Measurements from ENCODE around the gene RNASE9.
"Not testable (repeated sequence)": the region's sequence is repeated elsewhere in the genome, so short reads cannot be mapped to it uniquely, and the experiment has no call there.

RNASE9 gene

DNA sequence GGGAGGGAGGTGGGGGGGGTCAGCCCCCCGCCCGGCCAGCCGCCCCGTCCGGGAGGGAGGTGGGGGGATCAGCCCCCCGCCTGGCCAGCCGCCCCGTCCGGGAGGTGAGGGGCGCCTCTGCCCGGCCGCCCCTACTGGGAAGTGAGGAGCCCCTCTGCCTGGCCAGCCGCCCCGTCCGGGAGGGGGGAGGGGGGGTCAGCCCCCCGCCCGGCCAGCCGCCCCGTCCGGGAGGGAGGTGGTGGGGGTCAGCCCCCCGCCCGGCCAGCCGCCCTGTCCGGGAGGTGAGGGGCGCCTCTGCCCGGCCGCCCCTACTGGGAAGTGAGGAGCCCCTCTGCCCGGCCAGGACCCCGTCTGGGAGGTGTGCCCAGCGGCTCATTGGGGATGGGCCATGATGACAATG is 54.1 kb downstream of the RNASE9 start:
- H3K4ac ChIP-seq (ENCODE audit: low read length); H2BK15ac ChIP-seq (ENCODE audit: low read length); H3K23ac ChIP-seq (ENCODE audit: low read depth, low read length, poor library complexity); H3K27ac ChIP-seq (replicated peaks; ENCODE audit: low read length); H2AFZ ChIP-seq (ENCODE audit: low read length); H2BK5ac ChIP-seq (ENCODE audit: low read length); H3K14ac ChIP-seq (ENCODE audit: low read length); DNase-seq (ENCODE audit: low spot score); H4K91ac ChIP-seq (ENCODE audit: low read depth, low read length, poor library complexity); H3K4me1 ChIP-seq (ENCODE audit: control insufficient read depth in 2 of 2, insufficient read depth in 1 of 2, low read depth in 1 of 2, low read length in 2 of 2); H2BK120ac ChIP-seq (ENCODE audit: low read depth, low read length); H3K18ac ChIP-seq (ENCODE audit: low read length); H3K9me3 ChIP-seq (replicated peaks in 1 of 2; ENCODE audit: control insufficient read depth in 2 of 2, insufficient read depth in 1 of 2, low read depth in 1 of 2, low read length in 2 of 2); H3K9ac ChIP-seq (ENCODE audit: low read depth, low read length, poor library complexity); H3K79me1 ChIP-seq (ENCODE audit: low read depth, low read length); H4K8ac ChIP-seq (ENCODE audit: low read depth, low read length); H3K36me3 ChIP-seq (replicated peaks in 1 of 2; ENCODE audit: control insufficient read depth in 2 of 2, insufficient read depth in 2 of 2, low read length in 2 of 2); H3K4me2 ChIP-seq (ENCODE audit: insufficient read depth, low read length, poor library complexity, severe bottlenecking); H2AK5ac ChIP-seq (ENCODE audit: low read depth, low read length); H3K27me3 ChIP-seq (ENCODE audit: control insufficient read depth in 3 of 3, insufficient read depth in 3 of 3, low read depth in 1 of 3, low read length in 3 of 3); H3K4me3 ChIP-seq (ENCODE audit: low read length in 2 of 2); H2BK12ac ChIP-seq (ENCODE audit: low read length): not testable (repeated sequence)
- WGBS, 2 donors (ENCODE audit: extremely low coverage in 2 of 2, insufficient read length in 2 of 2, insufficient replicate concordance in 1 of 2) = no CpG with 5 or more reads among the region's 30 CpGs

DNA sequence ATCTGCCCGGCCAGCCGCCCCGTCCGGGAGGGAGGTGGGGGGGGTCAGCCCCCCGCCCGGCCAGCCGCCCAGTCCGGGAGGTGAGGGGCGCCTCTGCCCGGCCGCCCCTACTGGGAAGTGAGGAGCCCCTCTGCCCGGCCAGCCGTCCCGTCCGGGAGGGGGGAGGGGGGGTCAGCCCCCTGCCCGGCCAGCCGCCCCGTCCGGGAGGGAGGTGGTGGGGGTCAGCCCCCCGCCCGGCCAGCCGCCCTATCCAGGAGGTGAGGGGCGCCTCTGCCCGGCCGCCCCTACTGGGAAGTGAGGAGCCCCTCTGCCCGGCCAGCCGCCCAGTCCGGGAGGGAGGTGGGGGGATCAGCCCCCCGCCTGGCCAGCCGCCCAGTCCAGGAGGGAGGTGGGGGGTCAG is 54.6 kb downstream of the RNASE9 start:
- not testable (repeated sequence) for H2BK15ac ChIP-seq (ENCODE audit: low read length); H3K9me3 ChIP-seq (replicated peaks in 1 of 2; ENCODE audit: control insufficient read depth in 2 of 2, insufficient read depth in 1 of 2, low read depth in 1 of 2, low read length in 2 of 2); H3K4ac ChIP-seq (ENCODE audit: low read length)

More for the DNA sequence above, 54.6 kb downstream of the RNASE9 start:
- not testable (repeated sequence) for DNase-seq (ENCODE audit: low spot score); H3K4me2 ChIP-seq (ENCODE audit: insufficient read depth, low read length, poor library complexity, severe bottlenecking); H3K36me3 ChIP-seq (replicated peaks in 1 of 2; ENCODE audit: control insufficient read depth in 2 of 2, insufficient read depth in 2 of 2, low read length in 2 of 2); H3K4me1 ChIP-seq (ENCODE audit: control insufficient read depth in 2 of 2, insufficient read depth in 1 of 2, low read depth in 1 of 2, low read length in 2 of 2); H2BK5ac ChIP-seq (ENCODE audit: low read length); H2AFZ ChIP-seq (ENCODE audit: low read length); H3K14ac ChIP-seq (ENCODE audit: low read length); H3K27ac ChIP-seq (replicated peaks; ENCODE audit: low read length); H3K9ac ChIP-seq (ENCODE audit: low read depth, low read length, poor library complexity); H2BK120ac ChIP-seq (ENCODE audit: low read depth, low read length); H3K79me1 ChIP-seq (ENCODE audit: low read depth, low read length); H4K91ac ChIP-seq (ENCODE audit: low read depth, low read length, poor library complexity); H2AK5ac ChIP-seq (ENCODE audit: low read depth, low read length); H3K18ac ChIP-seq (ENCODE audit: low read length); H3K27me3 ChIP-seq (ENCODE audit: control insufficient read depth in 3 of 3, insufficient read depth in 3 of 3, low read depth in 1 of 3, low read length in 3 of 3); H3K4me3 ChIP-seq (ENCODE audit: low read length in 2 of 2); H2BK12ac ChIP-seq (ENCODE audit: low read length); H3K23ac ChIP-seq (ENCODE audit: low read depth, low read length, poor library complexity); H4K8ac ChIP-seq (ENCODE audit: low read depth, low read length)
- WGBS, 2 donors (ENCODE audit: extremely low coverage in 2 of 2, insufficient read length in 2 of 2, insufficient replicate concordance in 1 of 2) = no CpG with 5 or more reads among the region's 30 CpGs
